Left cardiac atrium (tissue), 4 donors: ENCODE results near the gene CDS1. TPM values are rescaled to one million over a fixed set of nuclear protein-coding genes. Genes with fewer than 3 reads are reported as not detected.
A peak's percentile ranks its signal among the peaks of the same experiment; 100 is the strongest.

Experiments used
- ATAC-seq, 2 donors: fragments of 200-7000 bp; cut with Tn5 transposase; one replicate each; pipeline ENCODE4 v1.9.1; 2020; ENCODE audit warnings: mild to moderate bottlenecking in 2 of 2, moderate library complexity in 2 of 2
- DNase-seq: peaks from one replicate; pipeline ENCODE4 v3.0.0-alpha.2; 2020
- intact Hi-C, 2 donors: fragments of 100-400 bp; cut with DNase I; formaldehyde crosslinking; loops; one replicate each; pipeline versions ENCODE4 v1.14.1 to v1.15.1; 2022 to 2023
- total RNA-seq, 2 donors: library from RNA; stranded (reverse); fragmentation: NEBNext Ultra II Directional; extraction: Animal tissue kit (Norgen Biotek cat#: 25700); gene quantifications; one replicate each; pipeline ENCODE4 v1.2.1, GENCODE V29; 2021
- donor health status: DM: no; HTN: yes; CAD: no.
- donor health status: DM: no; HTN: yes; CAD: no; lungs with severe emphysema.
- donor health status: DM: yes; HTN: yes; CAD: no.
- donor health status: Dilated cardiomyopathy.

Gene CDS1
- total RNA-seq, 2 donors from 2014 or later, result 0.21 to 0.29 TPM

- ATAC-seq (peak; percentile 70 to 86), DNase-seq (no peak)
- intact Hi-C loops, result no loop called here
Observed at GRCh38 chr4:84691170-84691691, 108.3 kb downstream of the CDS1 start.

GRCh38 chr4:84691800-84692199 lies 108.9 kb downstream of the CDS1 start:
- DNase-seq (no peak), ATAC-seq (no peak)
- intact Hi-C loops, result no loop called here

GRCh38 chr4:84697159-84697558 lies 114.2 kb downstream of the CDS1 start:
- intact Hi-C loops, result no loop called here
- no peak for ATAC-seq

GRCh38 chr4:84697615-84698201 lies 114.8 kb downstream of the CDS1 start:
- DNase-seq, result no peak
- no peak for ATAC-seq
- intact Hi-C loops, result no loop called here

More at GRCh38 chr4:84697159-84697558, 114.2 kb downstream of the CDS1 start:
- DNase-seq, result no peak

- DNase-seq (no peak), ATAC-seq (no peak)
- intact Hi-C loops, result no loop called here
Observed at GRCh38 chr4:84699001-84699671, 116.2 kb downstream of the CDS1 start.

Other genes with a start within 250 kb of the CDS1 start
- not detected for gene NKX6-1, start 83.8 kb upstream of the CDS1 start, total RNA-seq